ENCODE measurements around the gene PCMTD2. TPM values are rescaled to one million over a fixed set of nuclear protein-coding genes. Genes with fewer than 3 reads are reported as not detected.

The PCMTD2 gene
- polyA plus RNA-seq, 1 of the 3 experiments (the other 2 are of a cell fraction), result 50.7 TPM

DNA sequence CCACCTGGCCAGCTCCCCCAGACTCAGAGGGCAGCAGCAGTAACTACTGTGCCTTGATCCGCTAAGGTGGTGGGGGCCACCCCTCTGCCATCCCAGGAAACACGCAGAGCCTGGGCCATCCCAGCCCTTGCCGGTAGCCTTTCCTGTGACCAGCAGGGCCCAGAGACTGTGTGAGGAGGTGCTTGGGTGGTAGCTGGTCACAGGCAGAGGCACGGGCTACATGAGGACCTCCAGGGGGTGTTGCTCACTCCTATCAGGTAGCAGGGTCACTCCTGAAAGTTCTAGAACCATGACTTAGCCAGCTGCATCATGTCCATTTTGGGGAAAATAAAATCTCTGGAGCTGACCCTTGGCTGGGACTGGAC is 22.8 kb downstream of the PCMTD2 start:
- DNase-seq, result no peak
- H3K4me1 ChIP-seq (ENCODE audit: control insufficient read depth in 1 of 2, insufficient read depth in 2 of 2, low read depth in 1 of 2, low read length in 1 of 2), result no peaks in the 10 kb centered on the region
- H3K9ac ChIP-seq, result no peak overlapping the region
- H3K79me2 ChIP-seq (ENCODE audit: insufficient read depth), result no peaks in the 10 kb centered on the region
- H3K36me3 ChIP-seq (replicated peaks in 1 of 2; ENCODE audit: control insufficient read depth in 1 of 2, insufficient read depth in 2 of 2, low read length in 1 of 2), result peaks cover 12 to 20% of the 10 kb centered on the region in 2 experiments
- no peak overlapping the region for H2AFZ ChIP-seq (ENCODE audit: low read depth)
- no peaks in the 10 kb centered on the region for H3K9me2 ChIP-seq
- no peaks in the 10 kb centered on the region for H3K27me3 ChIP-seq (ENCODE audit: insufficient read depth)
- no peaks in the 10 kb centered on the region for H3K9me3 ChIP-seq
- no peak overlapping the region for H3K4me2 ChIP-seq
- 17% methylated on average over 1 of the region's 4 CpGs for WGBS (ENCODE audit: low lambda C conversion rate)
- H3K27ac ChIP-seq (ENCODE audit: low read depth in 2 of 2, low read length in 1 of 2), result no peak overlapping the region
- CTCF ChIA-PET, result no interaction called here
- TF ChIP-seq POLR2AphosphoS5 (IDR thresholded peaks at IDR 0.05; ENCODE audit: low read depth, low read length) (no peak), JUND (IDR thresholded peaks at IDR 0.05) (no peak), GABPA (IDR thresholded peaks at IDR 0.05; ENCODE audit: low read depth) (no peak), NRF1 (IDR thresholded peaks at IDR 0.05; ENCODE audit: low read depth, low read length) (no peak), CHD2 (IDR thresholded peaks at IDR 0.05; ENCODE audit: low read length, partially characterized antibody) (no peak), MEF2A (IDR thresholded peaks at IDR 0.05; ENCODE audit: borderline replicate concordance, low read depth) (no peak)
- TF ChIP-seq, protein P1, sequence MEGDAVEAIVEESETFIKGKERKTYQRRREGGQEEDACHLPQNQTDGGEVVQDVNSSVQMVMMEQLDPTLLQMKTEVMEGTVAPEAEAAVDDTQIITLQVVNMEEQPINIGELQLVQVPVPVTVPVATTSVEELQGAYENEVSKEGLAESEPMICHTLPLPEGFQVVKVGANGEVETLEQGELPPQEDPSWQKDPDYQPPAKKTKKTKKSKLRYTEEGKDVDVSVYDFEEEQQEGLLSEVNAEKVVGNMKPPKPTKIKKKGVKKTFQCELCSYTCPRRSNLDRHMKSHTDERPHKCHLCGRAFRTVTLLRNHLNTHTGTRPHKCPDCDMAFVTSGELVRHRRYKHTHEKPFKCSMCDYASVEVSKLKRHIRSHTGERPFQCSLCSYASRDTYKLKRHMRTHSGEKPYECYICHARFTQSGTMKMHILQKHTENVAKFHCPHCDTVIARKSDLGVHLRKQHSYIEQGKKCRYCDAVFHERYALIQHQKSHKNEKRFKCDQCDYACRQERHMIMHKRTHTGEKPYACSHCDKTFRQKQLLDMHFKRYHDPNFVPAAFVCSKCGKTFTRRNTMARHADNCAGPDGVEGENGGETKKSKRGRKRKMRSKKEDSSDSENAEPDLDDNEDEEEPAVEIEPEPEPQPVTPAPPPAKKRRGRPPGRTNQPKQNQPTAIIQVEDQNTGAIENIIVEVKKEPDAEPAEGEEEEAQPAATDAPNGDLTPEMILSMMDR (IDR thresholded peaks at IDR 0.05), result no peak
- TF ChIP-seq, protein P2, sequence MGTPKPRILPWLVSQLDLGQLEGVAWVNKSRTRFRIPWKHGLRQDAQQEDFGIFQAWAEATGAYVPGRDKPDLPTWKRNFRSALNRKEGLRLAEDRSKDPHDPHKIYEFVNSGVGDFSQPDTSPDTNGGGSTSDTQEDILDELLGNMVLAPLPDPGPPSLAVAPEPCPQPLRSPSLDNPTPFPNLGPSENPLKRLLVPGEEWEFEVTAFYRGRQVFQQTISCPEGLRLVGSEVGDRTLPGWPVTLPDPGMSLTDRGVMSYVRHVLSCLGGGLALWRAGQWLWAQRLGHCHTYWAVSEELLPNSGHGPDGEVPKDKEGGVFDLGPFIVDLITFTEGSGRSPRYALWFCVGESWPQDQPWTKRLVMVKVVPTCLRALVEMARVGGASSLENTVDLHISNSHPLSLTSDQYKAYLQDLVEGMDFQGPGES (IDR thresholded peaks at IDR 0.05; ENCODE audit: low read depth, low read length), result no peak
- no peak overlapping the region for H3K4me3 ChIP-seq (ENCODE audit: low read depth in 2 of 2, low read length in 1 of 2)
- POLR2A ChIA-PET, result no interaction called here
- peaks cover 9% of the 10 kb centered on the region for H3F3A ChIP-seq (replicated peaks; ENCODE audit: insufficient read depth)
- H4K20me1 ChIP-seq (ENCODE audit: insufficient read depth), result no peaks in the 10 kb centered on the region

DNA sequence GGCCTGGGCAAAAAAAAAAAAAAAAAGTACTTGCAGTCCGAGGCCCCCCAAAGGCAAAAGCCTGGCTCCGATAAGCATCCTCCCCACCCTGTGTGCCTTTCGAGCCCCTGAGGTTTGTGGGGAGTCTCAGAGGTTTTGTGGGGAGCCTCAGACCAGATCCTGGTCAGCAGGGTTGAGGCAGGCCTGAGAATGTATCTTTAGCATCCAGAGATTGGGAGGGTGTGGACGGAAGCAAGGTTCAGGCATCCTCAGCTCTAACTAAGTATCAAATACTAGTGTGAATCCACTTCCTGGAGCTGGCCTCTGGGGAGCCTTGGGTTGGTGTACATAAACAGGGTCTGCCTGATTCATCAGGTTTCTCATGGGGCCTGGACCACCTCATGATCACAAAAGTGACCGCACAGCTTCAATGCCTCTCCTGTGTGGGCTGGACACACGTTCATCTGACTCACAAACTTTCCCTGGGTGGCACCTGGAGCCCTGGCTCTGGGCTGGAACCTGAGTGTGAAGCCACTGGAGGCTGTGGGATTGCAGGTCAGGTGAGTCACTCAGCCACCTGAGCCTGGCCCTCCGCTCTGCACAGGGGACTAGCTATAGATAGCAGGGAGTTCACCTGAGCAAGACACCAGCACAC is 24.4 kb downstream of the PCMTD2 start:
- POLR2A ChIA-PET, result no interaction called here

More for the DNA sequence above, 24.4 kb downstream of the PCMTD2 start:
- no peak overlapping the region for H2AFZ ChIP-seq (ENCODE audit: low read depth)
- no peak overlapping the region for H3K9ac ChIP-seq
- CTCF ChIA-PET, result no interaction called here
- H3K27me3 ChIP-seq (ENCODE audit: insufficient read depth), result no peaks in the 10 kb centered on the region
- H3K4me3 ChIP-seq (ENCODE audit: low read depth in 2 of 2, low read length in 1 of 2), result no peak overlapping the region
- TF ChIP-seq YY1 (IDR thresholded peaks at IDR 0.05; ENCODE audit: low read depth), result no peak
- TF ChIP-seq, protein P3, sequence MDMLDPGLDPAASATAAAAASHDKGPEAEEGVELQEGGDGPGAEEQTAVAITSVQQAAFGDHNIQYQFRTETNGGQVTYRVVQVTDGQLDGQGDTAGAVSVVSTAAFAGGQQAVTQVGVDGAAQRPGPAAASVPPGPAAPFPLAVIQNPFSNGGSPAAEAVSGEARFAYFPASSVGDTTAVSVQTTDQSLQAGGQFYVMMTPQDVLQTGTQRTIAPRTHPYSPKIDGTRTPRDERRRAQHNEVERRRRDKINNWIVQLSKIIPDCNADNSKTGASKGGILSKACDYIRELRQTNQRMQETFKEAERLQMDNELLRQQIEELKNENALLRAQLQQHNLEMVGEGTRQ (IDR thresholded peaks at IDR 0.05; ENCODE audit: borderline replicate concordance, low read depth, low read length), result no peak
- no peak for TF ChIP-seq NRF1 (IDR thresholded peaks at IDR 0.05; ENCODE audit: low read depth, low read length)
- no peak for TF ChIP-seq GATA2 (CRISPR knock-in tag; IDR thresholded peaks at IDR 0.05)
- TF ChIP-seq TAF1 (IDR thresholded peaks at IDR 0.05; ENCODE audit: borderline replicate concordance, low read depth, low read length), result no peak
- no peak for TF ChIP-seq EP300 (IDR thresholded peaks at IDR 0.05; ENCODE audit: borderline replicate concordance in 1 of 2, low read depth in 1 of 2, low read length in 1 of 2)
- TF ChIP-seq JUND (IDR thresholded peaks at IDR 0.05), result no peak
- TF ChIP-seq, protein P2 (IDR thresholded peaks at IDR 0.05; ENCODE audit: low read depth, low read length), result no peak
- no peak for TF ChIP-seq MXI1 (IDR thresholded peaks at IDR 0.05; ENCODE audit: low read depth, low read length)
- no peak for TF ChIP-seq TEAD4 (IDR thresholded peaks at IDR 0.05; ENCODE audit: borderline replicate concordance, insufficient read depth)
- TF ChIP-seq FOSL2 (IDR thresholded peaks at IDR 0.05; ENCODE audit: borderline replicate concordance, low read depth), result no peak
- no peak for TF ChIP-seq SIN3A (IDR thresholded peaks at IDR 0.05; ENCODE audit: borderline replicate concordance, low read depth, low read length)
- TF ChIP-seq, protein P4, sequence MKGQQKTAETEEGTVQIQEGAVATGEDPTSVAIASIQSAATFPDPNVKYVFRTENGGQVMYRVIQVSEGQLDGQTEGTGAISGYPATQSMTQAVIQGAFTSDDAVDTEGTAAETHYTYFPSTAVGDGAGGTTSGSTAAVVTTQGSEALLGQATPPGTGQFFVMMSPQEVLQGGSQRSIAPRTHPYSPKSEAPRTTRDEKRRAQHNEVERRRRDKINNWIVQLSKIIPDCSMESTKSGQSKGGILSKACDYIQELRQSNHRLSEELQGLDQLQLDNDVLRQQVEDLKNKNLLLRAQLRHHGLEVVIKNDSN (IDR thresholded peaks at IDR 0.05; ENCODE audit: borderline replicate concordance, low read depth), result no peak
- no peaks in the 10 kb centered on the region for H3K9me3 ChIP-seq
- no peak overlapping the region for H3K4me2 ChIP-seq
- no peaks in the 10 kb centered on the region for H4K20me1 ChIP-seq (ENCODE audit: insufficient read depth)
- H3K36me3 ChIP-seq (replicated peaks in 1 of 2; ENCODE audit: control insufficient read depth in 1 of 2, insufficient read depth in 2 of 2, low read length in 1 of 2), result peaks cover 4 to 5% of the 10 kb centered on the region in 2 experiments
- H3K9me2 ChIP-seq, result no peaks in the 10 kb centered on the region
- 61% methylated on average over 4 of the region's 7 CpGs for WGBS (ENCODE audit: low lambda C conversion rate)
- H3F3A ChIP-seq (replicated peaks; ENCODE audit: insufficient read depth), result peaks cover 7% of the 10 kb centered on the region
- no peaks in the 10 kb centered on the region for H3K4me1 ChIP-seq (ENCODE audit: control insufficient read depth in 1 of 2, insufficient read depth in 2 of 2, low read depth in 1 of 2, low read length in 1 of 2)
- no peak for DNase-seq
- H3K27ac ChIP-seq (ENCODE audit: low read depth in 2 of 2, low read length in 1 of 2), result no peak overlapping the region
- H3K79me2 ChIP-seq (ENCODE audit: insufficient read depth), result no peaks in the 10 kb centered on the region
